ENCODE results near the gene C17orf114.

The C17orf114 gene

DNA sequence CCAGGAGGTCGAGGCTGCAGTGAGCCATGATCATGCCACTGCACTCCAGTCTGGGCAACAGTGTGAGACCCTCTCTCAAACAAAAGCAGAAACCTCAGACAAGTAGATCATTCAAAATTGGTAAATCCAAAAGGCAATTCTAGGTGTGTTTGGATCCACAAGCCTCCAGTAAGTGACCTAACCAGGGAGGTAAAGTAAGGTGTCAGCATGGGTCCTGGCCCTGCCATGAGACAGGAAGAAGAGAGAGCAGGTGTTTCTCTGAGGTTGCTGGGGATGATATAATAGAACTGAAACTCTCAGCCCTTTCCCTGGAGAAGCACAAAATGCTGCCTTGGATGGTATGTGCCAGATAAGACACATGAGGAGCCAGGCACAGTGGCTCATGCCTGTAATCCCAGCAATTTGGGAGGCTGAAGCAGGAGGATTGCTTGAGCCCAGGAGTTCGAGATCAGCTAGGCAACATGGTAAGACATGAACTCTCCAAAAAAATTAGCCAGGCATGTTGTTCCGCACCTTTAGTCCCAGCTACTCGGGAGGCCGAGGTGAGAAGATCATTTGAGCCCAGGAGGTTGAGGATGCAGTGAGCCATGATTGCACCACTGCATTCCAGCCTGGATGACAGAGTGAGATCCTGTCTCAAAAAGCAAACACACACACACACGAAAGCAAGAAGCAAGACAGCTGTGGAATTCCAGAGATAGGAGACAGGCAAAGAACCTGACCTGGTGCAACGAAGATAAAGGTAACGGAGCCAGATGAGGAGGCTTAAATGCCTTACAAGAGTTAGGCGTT, 24.0 kb downstream of the C17orf114 start:
- DNase-seq (ENCODE audit: low read depth) = no peak

DNA sequence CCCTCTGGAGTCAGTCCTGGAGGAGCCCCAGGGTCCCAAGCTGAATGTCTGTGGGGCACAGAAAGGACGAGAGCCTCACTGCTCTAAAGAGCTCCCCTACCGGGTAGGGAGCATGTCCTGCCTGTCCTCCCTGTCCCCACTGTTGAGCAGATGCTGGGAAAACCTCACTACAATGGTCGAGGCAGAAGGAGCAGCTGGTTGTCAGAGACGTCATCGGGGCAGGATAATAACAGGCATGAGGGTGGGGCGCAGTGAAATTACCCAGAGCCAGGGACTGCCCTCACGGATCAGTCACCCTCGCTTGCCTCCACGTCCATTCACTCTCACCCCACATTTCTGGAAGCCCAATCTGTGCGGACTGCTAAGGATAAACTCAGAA, 29.9 kb downstream of the C17orf114 start:
- TF ChIP-seq, protein P1, sequence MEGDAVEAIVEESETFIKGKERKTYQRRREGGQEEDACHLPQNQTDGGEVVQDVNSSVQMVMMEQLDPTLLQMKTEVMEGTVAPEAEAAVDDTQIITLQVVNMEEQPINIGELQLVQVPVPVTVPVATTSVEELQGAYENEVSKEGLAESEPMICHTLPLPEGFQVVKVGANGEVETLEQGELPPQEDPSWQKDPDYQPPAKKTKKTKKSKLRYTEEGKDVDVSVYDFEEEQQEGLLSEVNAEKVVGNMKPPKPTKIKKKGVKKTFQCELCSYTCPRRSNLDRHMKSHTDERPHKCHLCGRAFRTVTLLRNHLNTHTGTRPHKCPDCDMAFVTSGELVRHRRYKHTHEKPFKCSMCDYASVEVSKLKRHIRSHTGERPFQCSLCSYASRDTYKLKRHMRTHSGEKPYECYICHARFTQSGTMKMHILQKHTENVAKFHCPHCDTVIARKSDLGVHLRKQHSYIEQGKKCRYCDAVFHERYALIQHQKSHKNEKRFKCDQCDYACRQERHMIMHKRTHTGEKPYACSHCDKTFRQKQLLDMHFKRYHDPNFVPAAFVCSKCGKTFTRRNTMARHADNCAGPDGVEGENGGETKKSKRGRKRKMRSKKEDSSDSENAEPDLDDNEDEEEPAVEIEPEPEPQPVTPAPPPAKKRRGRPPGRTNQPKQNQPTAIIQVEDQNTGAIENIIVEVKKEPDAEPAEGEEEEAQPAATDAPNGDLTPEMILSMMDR (conservative IDR thresholded peaks at IDR 0.05; ENCODE audit: low read depth, low read length) = no peak
- no peak overlapping the region for H3K4me3 ChIP-seq (ENCODE audit: low read length)

More for the DNA sequence above, 24.0 kb downstream of the C17orf114 start:
- no peak overlapping the region for H3K4me3 ChIP-seq (ENCODE audit: low read length)
- TF ChIP-seq, protein P1 (conservative IDR thresholded peaks at IDR 0.05; ENCODE audit: low read depth, low read length) = no peak

DNA sequence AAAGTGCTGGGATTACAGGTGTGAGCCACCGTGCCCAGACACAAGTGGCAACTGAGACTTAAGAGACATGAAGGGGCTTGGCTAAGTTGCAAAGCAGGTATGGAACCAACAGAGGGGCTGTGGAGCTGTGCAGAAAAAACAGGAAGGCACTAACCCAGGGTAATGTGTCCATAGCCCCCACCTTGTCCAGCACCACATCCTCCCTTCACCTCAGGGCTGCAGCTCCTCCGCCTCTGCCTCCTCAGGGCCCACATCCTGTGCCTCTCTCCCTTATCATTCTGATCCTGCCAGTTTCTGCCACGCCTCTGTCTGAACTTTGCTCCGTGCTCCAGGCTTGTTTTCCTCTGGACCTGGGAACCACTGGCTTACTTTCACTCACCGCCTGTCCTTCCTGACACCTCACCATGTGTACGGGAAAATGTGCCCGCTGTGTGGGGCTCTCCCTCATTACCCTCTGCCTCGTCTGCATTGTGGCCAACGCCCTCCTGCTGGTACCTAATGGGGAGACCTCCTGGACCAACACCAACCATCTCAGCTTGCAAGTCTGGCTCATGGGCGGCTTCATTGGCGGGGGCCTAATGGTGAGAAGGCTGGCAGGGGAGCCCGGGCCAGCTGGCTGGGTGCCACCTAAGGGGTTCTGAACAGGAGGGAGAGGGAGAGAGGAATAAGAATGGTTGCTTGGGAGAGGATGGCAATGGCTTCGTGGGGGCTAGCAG, 30.5 kb downstream of the C17orf114 start, which contains the start of gene TM4SF5:
TM4SF5 (plus strand) TSS at position 368 of the 716 bp plus-strand sequence; CDS start at position 405, 37 bp downstream.
- no peak for DNase-seq (ENCODE audit: low read depth)
- TF ChIP-seq, protein P1 (conservative IDR thresholded peaks at IDR 0.05; ENCODE audit: low read depth, low read length) = no peak
- H3K4me3 ChIP-seq (ENCODE audit: low read length) = no peak within 1 kb of the TSS

More for the DNA sequence above, 29.9 kb downstream of the C17orf114 start:
- DNase-seq (ENCODE audit: low read depth) = no peak

DNA sequence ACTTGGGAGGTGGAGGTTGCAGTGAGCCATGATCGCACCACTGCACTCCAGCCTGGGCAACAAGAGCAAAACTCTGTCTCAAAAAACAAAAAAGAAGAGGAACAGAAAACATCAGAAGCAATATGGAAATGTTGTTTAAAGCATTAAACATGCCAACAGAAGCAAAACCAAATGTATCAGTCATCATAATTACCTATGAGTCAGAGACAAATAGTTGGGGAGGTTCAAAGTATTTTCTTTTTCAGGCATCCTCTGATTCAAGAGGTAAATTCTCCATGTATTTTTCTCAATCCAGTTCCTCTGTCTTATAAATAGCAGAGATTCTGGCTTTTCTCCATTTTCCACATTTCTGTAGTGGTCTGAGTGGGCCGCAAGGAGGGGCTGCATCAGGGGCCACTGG, 32.5 kb downstream of the C17orf114 start:
- no peak overlapping the region for H3K4me3 ChIP-seq (ENCODE audit: low read length)
- TF ChIP-seq, protein P1 (conservative IDR thresholded peaks at IDR 0.05; ENCODE audit: low read depth, low read length) = no peak
- DNase-seq (ENCODE audit: low read depth) = no peak

DNA sequence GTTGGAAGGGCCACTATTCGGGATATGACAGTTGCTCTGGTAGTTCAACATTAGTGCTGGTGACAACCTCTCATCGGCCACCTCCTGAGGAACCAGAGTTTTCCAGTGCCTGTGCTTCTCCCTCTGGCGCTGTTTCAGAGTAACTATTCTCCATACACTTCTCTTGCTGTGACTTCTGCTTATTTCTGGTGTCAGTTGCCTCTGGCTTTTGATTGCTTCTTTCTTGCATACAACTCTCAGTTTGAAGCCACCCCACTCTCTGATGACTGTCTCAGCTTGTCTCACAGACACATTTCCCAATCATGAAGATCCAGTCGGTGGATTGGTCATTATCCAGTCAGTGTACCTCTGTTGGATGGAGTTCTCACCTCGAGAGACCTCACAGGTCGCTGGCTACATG, 33.8 kb downstream of the C17orf114 start:
- no peak for DNase-seq (ENCODE audit: low read depth)
- no peak overlapping the region for H3K4me3 ChIP-seq (ENCODE audit: low read length)
- TF ChIP-seq, protein P1 (conservative IDR thresholded peaks at IDR 0.05; ENCODE audit: low read depth, low read length) = no peak

DNA sequence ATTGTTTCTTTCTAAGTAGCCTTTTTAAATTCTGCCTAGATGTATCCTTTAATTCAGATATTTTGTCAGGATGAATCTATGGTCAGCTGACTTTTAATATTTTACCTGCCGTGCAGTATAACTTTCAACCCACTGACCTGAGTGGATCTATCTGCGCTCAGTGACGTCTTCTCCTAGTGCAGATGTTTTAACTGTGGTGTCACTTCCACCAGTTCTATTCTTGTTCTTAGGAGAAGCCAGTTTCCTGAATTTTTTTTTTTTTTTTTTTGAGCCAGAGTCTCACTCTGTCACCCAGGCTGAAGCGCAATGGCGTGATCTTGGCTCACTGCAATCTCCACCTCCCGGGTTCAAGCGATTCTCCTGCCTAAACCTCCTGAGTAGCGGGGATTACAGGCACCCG, 35.4 kb downstream of the C17orf114 start:
- no peak overlapping the region for H3K4me3 ChIP-seq (ENCODE audit: low read length)
- no peak for DNase-seq (ENCODE audit: low read depth)
- TF ChIP-seq, protein P1 (conservative IDR thresholded peaks at IDR 0.05; ENCODE audit: low read depth, low read length) = no peak
